ENCODE data around the gene IWS1.

The IWS1 gene

DNA sequence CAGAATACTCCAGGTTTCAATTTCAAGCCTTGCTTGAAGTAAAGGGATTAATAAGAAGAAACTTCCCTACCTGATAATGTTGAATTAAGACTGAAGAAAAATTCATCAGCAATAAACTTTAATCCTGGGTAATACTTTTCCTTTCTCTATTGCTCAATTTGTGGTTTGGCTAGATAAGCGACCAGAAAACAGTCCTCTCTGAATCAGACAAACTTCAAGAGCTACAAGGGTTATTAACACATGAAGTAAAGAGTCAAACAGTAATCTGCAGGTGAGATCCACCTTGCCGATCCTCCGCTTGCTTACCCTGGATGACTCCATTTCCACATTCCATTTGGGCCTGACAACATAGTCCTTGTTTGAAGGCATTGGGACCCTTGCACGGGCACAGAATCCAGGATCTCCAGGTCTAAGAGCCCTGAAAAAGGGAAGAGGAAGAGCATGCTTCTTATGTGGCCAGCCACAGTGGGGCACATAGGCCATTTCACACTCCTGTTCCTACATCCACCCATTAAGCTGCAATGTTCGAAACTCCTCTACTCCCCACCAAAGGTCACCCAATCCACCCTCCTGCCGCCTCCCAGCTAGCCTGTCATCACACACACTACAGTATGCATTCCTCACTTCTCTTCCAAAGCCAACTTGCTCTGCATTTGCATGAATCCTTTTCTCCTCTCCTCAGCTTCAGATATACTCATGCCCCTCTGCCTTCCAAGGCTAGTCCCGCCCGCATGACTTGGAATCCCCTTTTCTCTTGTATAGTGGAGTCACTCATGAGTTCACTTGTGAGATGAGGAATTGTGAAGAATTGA, 39.8 kb downstream of the IWS1 start:
- no peak for DNase-seq

DNA sequence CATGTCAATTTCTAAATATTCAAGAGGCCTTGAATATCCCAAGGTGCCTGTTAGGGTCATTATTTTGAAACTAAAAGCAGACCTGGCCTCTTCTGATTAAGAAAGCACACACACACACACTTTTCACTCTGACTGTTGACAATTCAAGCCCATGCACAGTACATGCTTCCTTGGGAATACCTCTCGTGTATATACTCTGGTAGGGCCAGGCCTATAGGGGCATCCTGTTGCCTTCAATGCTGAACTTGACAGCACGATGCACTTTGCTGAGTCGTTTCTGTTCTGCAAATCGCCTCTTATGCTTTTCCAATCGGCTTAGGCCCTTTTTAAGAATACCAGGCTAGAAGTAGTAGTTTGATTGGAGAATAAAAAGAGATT, 40.6 kb downstream of the IWS1 start:
- no peak for DNase-seq

DNA sequence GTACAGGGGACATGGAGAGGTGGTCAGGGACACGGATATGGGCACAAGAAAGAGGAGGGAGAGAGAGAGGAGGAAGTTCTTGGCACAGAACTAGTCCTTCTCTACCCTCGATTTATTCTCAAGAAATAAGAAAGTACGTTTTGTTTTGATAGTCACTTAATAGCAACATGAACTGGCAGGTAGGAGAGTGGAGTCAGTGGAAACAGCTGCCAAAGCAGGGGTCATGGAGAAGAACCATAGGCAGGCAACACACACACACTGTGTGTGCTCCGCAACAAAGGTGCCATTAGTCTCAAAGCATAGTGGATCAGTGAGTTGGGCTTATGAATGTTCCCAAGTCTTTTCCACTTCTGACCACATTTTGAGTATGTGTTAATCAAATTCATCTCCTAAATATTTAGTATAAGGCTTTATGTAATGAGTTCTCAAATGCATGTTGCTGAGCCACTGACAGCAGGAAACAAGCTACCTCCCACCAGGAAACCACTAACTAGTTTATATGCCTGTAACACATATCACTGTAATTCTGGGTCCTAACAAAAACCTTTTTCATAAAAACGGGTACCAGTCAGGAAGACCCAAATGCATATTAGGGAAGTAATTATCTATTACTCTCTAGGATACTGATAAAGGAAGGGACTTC, 41.1 kb downstream of the IWS1 start:
- no peak for DNase-seq

DNA sequence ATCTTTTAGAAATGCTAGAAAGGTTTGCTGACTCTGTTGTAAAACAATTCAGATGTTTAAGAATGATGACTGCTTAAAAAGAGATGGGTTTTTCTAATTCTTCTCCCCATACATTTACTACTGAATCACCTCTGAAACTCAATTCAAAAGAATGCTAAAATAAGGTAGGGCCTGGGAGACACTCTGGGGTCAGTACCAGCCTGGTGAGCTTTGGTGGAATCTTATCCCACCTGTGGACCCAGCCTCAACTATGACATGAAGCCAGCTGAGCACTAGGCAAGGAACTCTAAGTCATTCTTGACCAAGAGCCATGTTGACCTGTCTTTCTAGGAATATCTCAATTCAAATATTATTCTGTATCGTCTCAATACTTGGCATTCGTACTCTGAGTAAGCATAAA, 44.3 kb downstream of the IWS1 start:
- no peak for DNase-seq

DNA sequence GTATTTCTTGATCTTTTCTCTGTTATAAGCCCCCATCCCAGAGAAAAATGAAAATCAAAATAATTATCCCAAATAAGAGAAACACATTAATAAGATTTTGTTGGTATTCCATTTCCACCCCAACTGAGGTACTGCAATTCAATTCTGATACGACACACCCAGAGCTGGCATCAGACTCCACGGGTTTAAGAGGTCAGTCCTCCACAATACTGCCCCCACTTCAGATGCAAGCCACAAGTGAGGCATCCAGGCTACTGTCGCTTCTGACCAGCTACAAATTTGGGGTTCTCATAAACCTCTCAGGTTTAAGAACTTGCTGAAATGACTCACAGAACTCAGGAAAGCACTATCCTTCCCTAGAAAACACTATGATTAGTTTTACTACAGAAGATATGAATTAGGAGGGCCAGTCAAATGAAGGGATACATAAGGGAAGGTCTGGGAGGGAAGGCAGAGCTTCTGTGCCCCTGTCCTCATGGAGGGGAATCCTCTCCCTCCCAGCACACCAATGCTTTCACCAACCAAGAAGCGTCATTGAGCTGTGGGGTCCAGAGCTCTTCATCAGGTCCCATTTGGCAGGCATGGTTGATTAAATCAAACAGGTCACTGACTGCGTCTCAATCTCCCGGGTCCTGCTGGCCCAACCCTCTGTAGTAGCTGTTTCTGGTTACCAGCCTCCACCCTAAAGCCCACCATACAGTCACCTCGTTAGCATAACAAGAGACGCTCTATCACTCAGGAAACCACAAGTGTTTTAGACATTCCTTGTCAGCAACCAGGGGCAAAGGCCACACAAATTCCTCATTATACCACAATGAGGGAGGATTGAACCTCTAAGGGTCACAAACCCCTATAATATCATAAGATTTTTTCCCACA, 46.2 kb downstream of the IWS1 start:
- DNase-seq, result no peak

DNA sequence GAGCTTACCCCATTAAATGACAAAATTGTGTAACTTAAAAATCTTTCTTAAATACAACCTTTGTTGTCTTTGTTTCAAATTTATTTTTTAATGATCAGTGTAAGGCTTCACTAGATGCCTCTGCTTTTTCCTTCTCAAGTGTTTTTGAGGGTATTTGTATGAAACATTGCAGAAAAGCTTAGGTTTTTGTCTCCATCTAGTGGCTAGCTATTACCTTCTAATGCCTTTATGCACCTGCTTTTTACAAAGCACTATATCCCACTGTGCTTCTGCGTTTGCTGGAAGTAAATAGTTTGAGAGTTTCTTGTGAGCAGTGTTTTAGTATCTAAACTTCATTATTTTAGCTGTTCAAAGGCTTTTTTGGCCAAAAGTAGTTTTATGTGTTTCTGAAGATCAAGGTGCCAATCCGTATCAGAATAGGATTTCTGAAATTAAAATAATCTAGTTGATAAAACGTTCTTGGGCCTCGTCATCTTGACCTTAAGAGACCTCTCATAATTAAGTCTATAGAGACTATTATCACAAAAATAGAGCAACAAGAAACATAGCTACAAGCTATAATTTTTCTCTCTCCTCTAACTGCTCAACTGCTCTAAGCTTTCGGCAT, 47.0 kb downstream of the IWS1 start:
- DNase-seq, result no peak

DNA sequence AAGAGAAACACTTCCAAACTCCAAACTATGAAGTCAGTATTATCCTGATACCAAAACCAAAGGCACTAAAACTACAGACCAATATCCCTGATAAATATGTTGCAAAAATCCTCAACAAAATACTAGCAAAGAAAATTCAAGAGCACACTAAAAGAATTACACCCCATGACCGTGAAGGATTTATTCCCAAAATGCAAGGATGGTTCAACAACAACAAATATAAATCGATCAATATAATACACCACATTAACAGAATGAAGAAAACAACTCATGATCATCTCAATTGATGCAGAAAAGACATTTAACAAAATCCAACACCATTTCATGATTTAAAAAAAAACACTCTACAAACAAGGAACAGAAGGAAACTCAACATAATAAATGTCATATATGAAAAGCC, 50.5 kb downstream of the IWS1 start:
- no peak for DNase-seq

DNA sequence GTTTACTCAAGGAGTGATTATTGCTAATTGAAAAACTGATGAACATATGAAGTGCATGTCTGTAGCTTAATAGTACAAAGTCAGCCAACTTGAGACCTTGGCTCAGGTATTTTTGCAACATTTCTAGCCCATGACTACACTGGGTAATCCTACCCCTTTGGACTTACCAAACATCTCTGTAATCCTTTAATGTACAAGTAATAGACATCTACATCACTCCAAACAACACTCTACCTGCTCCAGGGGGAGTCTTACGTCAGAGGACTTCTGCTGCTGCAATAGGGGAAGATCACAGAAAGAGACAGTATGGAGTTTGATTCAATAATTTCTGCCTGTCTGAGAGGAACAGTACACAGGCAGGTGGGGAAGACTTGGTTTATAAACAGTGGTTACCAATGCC, 54.0 kb downstream of the IWS1 start:
- DNase-seq, result no peak

DNA sequence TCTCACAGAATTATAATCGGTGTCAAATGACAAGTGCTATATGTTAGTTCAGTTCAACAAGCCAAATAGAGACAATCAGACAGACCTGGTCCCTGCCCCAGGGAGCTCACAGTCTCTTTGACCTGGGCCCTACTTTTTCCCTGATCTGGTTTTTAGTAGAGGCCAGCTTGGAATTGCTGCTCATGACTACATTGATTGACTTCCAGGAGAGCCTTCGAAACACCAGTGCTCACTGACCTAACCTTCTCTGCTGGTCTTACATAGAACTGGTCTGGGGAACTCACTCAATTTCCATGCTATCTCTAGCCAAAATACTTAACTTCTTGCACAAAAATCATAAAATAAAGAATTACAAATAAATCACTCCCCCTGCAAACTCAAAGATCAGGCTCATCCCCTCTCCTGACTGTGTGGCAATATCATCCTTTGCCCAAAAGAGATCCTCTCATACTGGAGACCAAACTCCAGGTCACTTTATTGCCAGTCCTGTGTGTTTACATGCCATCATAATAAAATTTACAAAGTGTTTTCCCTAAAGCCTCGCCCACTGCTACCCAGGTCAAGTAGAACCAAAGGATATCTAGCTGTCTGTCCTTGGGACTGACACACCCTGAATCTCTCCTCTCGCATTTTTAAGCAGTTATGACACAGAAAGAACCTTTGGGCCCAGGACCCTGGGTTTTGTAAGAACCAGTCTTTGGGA, 54.9 kb downstream of the IWS1 start:
- no peak for DNase-seq

DNA sequence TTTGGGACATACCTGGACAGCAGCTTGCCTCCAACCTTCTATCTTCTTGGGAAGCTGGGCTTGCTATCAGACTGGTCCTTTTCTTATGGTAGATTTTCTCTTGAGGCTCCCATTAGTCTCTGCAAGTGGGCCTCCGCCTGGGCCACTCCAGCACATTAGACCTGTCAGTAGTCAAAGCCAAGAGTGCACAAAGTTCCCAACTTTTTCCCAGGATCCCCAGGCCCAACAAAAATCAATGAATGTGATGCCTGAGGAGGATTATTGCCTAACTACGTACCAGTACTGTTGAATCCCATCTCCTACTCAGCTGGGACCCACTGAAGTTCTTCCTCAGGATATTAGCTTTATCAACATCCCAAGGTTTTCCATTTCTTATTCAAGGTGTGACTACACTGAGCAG, 56.3 kb downstream of the IWS1 start:
- DNase-seq, result no peak

DNA sequence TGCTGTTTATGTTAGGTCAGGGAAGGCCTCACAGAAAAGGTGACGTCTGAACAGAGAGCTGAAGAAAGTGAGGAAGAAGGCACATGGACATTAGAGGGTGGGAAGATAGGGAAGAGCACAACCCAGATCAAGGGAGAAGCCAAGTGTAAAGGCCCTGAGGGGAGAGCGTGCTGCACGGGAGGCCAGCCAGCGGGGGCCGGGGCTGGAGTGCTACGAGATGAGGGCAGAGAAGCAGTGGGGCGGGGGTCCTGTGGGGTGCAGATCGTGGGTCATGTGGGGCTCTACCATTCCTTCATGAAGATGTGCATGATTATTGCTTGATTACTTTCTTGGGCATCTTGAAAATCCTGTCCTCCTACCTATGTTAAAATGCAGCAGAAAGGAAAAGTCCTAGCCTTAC, 57.2 kb downstream of the IWS1 start:
- DNase-seq, result no peak

DNA sequence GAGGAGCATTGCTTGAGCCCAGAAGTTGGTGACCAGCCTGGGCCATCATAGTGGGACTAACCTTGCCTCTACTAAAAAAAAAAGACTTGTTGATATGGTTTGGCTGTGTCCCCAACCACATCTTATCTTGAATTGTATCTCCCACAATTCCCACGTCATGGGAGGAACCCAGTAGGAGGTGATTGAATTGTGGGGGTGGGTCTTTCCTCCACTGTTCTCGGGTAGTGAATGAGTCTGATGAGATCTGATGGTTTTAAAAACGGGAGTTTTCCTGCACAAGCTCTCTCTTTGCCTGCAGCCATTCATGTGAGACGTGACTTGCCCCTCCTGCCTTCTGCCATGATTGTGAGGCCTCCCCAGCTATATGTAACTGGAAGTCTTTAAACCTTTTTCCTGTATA, 61.0 kb downstream of the IWS1 start:
- no peak for DNase-seq

DNA sequence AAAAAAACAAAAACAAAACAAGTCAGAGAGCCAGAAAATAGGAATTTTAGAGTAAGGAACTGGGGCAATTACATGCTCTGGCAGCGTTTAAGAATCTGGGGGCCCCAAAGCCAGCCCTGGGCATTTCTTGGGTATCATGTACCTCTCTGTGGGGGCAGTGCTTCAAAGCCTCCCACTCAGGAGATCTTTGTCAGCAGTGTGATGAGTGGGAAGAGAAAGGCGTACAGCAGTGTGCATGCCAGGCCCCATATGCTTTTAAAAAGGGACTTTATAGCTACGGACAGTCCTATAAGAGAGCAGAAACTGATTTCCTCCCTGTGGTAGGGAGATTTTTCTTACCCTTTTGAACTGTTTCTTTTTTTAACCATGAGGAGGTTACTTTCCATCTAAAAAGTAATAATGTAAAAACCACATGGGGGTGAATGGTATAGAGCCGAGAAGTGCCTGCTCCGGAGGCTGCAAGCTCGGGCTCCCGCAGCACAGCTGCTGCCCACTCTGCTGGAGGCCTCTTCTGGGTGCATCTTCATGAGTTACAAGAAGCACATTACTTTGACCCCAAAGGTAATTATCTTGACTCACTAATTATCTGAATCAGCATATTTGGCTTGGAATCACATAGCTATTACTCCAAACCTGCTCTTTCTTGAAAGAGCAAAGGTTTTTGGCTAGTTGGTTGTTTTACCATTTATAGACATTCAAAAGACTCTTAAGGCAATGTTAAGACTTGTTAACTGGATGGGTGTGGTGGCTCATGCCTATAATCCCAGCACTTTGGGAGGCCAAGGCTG, 61.6 kb downstream of the IWS1 start:
- DNase-seq, result no peak

DNA sequence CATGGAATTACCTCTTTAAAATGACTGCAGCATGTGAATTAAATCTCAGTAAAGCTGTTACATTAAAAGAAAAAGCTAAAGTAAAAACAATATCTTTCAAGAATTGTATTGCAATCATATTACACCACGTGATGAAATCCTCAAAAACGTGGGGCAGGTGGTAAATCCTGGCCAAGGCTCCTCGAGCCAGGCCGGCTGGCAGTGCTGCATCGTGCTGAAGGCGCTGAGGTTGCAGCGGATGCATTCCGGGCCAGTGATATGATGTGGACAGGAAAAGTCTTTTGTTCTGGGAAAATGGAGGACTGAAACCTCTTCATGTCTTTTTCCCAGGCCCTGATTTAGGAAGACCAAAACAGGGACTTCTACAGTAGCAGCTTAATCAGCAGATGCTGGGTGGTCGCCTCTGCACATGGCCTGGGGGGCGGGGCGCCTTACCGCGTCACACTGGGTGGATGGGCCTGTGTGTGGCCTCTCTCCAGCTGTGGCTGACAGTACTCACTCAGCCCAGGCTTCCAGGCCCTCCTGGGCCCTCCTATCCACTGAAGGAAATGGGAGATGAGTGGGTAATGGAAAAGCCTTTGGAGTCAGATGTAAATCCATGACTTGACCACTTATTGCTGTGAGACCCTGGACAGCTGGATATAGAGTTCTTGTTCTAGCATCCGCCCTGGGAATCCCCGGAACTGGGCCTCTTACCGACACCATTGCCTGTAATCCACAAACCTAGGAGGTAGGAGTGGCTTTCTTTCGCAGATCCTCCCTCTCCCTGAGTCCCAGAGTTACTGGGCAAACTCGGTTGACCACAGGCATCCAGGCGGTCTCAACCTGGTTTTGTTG, 62.9 kb downstream of the IWS1 start:
- peak; percentile 83 for DNase-seq

DNA sequence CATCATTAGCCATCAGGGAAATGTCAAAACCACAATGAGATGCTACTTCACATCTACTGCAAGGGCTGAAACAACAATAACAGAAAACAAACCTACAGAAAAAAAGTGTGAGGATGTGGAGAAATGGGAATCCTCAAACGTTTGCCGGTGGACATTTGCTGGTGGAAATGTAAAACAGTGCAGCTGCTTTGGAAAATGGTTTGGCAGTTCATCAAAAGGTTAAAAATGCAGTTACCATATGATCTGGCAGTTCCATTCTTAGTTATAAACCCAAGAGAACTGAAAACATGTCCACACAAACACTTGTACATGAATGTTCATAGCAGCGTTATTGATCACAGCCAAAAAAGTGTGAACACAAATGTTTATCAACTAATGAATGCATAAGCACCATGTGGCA, 63.8 kb downstream of the IWS1 start:
- no peak for DNase-seq

DNA sequence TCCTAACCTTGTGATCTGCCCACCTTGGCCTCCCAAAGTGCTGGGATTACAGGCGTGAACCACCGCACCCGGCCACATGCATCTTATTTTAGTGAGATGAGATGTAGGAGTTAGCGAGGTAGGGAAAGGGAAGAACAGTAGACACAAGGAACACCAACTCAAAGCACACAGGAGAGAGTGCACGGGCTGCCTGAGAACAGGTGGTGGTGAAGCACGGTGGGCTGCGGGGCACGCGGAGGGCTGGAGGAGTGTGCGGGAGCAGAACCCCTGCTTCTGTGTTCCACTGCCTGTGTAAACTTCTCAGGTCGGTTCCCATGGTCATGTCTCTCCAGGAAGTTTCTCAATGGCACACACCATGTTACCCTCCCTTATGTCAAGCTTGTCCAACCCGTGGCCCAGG, 69.3 kb downstream of the IWS1 start:
- no peak for DNase-seq

DNA sequence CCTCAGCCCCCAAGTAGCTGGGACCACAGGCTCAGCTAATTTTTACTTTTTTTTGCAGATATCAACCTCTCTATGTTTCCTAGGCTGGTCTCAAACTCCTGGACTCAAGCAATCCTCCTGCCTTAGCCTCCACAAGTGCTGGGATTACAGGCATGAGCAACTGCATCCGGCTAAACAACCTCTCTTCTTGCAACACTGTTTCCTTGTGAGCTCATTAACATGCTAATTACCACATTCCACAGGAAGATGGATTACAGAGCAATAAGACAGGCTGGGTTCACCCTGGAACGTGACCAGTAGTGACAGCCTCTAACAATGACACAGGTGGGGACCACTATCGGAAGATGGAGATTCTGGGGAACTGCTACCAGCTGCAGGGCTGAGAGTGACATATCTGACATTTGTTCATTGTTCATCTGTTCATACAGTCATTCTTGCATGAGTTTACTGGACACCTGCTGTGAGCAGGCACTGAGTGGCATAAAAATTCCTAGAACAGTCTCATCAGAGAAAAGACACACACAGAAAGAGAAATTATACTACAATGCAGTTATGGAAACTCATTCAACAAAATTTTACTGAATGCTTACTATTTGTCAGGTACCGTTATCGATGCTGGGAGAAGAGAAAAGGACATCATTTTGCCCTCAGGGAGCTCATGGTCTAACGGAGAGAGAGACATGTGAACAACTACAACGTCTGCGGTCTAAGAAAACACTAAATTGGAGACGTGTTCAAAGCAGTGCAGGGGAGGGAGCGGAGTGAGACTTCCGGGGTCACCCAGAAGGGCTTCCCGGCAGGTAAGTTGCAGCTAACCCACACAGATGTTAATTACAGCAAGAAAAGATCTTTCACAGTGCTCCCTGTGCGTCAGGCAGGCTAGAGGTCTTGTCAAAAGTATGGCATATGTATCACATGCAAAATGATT, 70.5 kb downstream of the IWS1 start:
- no peak for DNase-seq

DNA sequence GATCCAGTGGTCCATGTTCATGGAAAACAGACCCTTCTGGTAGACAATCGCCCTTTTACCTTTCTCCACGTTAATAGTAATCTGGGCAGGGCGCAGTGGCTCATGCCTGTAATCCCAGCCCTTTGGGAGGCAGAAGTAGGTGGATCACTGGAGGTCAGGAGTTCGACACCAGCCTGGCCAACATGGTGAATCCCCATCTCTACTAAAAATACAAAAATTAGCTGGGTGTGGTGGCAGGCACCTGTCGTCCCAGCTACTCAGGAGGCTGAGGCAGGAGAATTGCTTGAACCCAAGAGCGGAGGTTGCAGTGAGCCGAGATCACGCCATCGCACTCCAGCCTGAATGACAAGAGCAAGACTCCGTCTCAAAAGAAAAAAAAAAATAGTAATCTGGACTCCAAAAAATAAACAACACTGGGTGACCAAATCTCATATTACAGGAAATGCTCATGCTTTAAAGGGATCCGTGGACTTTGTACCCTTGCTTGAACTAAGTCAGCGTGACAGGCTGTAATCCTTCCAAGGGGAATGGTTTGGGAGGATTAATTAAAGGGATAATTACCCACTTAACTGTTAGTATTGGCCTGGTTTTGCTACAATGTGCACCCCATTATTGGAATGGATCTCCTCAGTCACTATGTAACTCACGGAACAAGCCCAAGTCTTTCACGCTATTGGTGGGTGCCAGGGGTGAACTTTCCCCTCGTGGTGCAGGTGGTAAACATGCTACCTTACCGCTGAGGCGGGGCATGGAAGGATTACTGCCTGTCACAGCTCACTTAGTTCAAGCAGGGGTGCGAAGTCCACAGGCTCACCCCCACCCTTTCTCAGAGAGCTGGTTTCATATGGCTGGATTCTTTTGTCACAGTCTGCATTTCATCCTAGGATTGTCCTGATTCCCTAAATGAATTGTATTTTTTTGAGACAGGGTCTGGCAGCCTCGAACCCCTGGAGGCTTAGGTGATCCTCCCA, 71.4 kb downstream of the IWS1 start:
- no peak for DNase-seq

Data from right forelimb (tissue), 1 donor.